Measurements from ENCODE around the gene SHC1. TPM values are rescaled to one million over a fixed set of nuclear protein-coding genes. Genes with fewer than 3 reads are reported as not detected.

The SHC1 gene
- polyA plus RNA-seq, 4 donors = 71.9 to 91.5 (median 80.8) TPM

DNA sequence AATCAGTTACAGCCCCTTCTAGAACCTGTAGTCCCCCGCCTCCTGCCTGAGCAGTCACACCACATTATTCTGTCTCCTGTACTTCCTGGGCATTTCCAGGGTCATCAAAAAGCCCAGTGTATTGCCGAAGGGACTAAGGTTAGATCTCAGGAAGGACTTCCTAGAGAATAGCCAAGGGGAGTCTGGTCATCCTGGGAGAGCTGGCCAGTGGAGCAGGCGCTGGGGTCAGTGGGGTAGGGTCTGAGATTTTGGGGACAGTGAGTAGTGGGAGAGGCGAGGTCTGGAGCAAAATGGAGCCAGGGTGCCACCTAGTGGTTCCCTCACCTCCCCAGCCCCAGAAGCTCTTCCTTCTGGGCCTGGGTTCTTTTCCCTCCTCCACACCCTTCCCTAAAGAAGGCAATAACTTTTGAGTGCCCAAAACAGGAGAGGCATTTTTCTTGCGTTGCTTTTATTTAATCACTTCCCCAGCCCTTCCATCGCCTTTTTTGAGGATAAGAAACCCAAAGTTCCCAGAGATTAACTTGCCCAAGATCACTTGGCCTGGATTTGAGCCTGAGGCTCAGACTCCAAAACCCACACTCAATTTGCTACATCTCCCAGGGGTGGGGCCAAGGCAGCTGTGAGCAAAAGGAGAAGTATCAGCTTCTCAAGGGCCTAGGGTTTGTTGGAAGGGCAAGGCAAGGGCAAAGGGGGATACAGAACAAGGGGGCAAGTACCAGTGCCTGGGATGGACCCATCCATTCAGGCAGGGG lies 26.7 kb downstream of the SHC1 start:
- no peak for DNase-seq (ENCODE audit: low read depth in 4 of 4, low spot score in 2 of 4)

DNA sequence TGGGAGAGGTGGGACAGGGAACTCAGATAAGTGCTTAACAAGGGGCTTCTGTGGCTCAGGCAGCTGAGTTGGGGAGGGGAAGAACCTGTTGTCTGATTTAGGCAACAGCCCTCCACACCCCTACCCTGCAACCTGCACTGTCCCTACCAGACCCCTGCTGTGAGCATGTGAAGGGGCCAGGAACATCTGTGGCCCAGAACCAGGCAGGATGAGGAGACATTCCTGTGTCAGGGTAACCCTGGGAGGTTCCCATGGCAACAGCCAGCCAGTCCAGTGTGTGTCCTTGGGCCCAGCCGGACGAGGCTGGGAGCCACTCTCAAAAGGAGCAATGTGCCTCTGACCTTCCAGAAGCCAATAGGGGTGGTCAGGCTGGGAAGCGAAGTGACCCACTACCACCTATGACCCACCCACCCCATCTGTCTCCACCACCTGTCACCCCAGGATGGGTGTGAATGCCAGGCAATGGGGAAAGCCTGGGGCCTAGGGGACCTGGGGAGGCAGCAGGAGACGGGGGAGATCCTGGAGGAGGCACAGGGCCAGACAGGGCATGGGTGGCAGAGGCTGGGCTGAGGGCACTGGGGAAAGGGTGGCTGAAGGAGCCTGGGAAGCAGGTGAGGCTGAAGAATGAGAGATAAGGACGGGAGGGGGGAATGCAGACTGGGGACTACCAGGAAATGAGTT lies 29.1 kb downstream of the SHC1 start:
- no peak for DNase-seq (ENCODE audit: low read depth in 4 of 4, low spot score in 2 of 4)

GRCh38 chr1:154940651-154941194 lies 29.8 kb downstream of the SHC1 start:
- DNase-seq (ENCODE audit: low read depth in 4 of 4, low spot score in 2 of 4) = no peak

DNA sequence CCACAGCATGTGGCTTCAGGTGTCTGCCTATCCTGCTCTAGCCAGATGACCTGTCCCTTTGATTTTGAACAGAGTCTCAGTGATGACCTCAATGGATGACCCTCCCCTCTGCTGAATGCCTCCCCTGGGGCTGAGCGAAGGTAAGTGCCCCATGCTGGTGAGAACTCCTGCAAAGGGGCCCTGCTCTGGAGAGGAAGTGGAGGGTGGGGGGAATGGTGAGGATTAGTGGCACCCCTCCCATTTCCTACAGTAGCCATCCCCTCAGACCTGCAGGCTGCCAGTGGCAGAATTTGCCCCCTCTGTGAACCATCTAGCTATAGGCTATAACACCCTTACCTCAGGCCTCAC lies 30.4 kb downstream of the SHC1 start:
- no peak for DNase-seq (ENCODE audit: low read depth in 4 of 4, low spot score in 2 of 4)

- no peak for DNase-seq (ENCODE audit: low read depth in 4 of 4, low spot score in 2 of 4)
Observed at GRCh38 chr1:154938604-154939399, 31.7 kb downstream of the SHC1 start.

GRCh38 chr1:154937988-154938386 lies 32.6 kb downstream of the SHC1 start:
- no peak for DNase-seq (ENCODE audit: low read depth in 4 of 4, low spot score in 2 of 4)

DNA sequence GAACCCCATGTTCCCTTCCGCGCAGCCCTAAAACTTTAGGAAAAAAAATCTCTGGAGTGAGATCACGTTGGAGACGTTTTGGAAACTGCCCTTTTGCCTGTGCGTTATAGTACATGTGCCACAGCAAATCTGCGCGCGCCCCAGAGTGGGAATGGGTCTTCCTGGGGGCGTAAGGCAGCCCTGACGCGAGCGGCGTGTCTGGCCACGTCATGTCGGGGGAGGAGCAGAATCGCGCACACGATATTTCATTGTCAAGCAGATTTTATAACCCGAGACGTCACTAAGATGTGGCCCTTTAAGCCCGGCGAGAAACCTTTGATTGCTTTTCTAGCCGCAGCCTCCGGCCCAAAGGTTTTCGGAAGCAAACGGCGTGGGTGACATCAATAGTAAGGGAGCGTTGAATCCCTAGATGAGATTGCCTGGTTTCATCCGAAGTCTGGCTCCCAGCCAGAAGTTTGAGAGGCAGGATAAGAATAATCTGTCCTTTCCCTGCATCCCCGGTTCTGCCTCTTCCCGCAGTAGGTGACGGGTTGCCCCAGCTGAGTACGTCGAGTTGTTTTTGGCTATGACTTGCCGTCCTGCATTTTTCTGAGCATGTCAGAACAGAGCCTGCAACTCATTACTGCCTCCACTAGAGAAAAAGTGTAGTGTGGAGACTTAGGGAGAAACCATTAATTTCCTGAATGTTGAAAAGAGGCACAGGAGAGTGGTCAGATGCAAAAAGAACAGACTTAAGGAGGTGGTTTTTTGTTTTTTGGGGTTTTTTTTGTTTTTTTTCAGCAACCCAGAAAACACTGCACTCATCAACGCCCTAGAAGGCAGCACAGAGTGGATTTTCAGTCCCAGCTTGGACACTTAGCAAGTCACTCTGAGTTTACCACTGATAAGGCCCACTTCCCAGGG lies 33.2 kb downstream of the SHC1 start:
- DNase-seq (ENCODE audit: low read depth in 4 of 4, low spot score in 2 of 4) = peak; percentile 90 to 99 (median 94)

- DNase-seq (ENCODE audit: low read depth in 4 of 4, low spot score in 2 of 4) = peak; percentile 96 to 99 (median 97)
Observed at GRCh38 chr1:154936555-154937084, 33.9 kb downstream of the SHC1 start, which contains the start of gene PMVK. PMVK (minus strand) TSS chr1:154936719; CDS start chr1:154936685, 34 bp downstream.

GRCh38 chr1:154935749-154936554 lies 34.6 kb downstream of the SHC1 start:
- DNase-seq (ENCODE audit: low read depth in 4 of 4, low spot score in 2 of 4) = no peak

GRCh38 chr1:154934358-154934948 lies 36.1 kb downstream of the SHC1 start:
- DNase-seq (ENCODE audit: low read depth in 4 of 4, low spot score in 2 of 4) = no peak

GRCh38 chr1:154931940-154932487 lies 38.5 kb downstream of the SHC1 start:
- no peak for DNase-seq (ENCODE audit: low read depth in 4 of 4, low spot score in 2 of 4)

GRCh38 chr1:154926201-154926600 lies 44.3 kb downstream of the SHC1 start:
- no peak for DNase-seq (ENCODE audit: low read depth in 4 of 4, low spot score in 2 of 4)

DNA sequence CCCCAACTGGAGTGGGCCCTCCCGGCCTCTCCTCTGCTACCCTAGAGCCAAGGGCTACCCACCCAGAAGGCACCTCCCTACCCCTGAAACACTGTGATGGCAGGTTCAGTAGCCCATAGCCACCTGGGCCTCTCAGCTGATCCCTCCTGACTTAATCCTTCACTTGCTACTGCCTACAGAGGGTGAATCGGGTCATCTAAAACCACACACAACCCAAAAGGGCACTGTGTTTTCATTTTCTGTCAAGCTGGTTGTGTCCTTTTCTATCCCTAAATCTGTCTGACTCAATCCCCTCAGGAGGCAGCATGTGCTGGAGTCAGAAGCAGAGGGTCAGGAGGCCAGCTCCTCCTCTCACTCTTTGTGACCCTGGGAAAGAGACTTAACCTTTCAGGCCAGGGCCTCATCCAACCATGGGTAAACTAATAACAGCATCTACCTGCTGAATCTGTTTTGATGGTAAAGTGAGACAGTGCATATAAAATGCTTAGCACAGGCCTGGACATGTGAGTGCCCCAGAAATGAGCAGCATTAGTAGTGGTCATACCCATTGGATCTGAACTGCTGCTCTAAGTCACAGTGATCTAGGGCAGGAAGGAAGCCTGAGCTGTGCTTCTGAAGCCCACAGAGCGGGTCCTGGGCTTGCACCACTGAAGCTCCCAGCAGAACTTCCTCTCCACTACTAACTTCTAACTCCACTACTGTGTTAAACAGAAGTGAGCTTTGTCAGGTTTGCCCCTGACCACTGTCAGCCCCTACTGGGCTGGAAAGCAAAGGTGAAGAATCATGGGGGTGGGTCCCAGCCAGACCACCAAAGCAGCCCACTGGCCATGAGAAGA lies 45.0 kb downstream of the SHC1 start:
- DNase-seq (ENCODE audit: low read depth in 4 of 4, low spot score in 2 of 4) = no peak

DNA sequence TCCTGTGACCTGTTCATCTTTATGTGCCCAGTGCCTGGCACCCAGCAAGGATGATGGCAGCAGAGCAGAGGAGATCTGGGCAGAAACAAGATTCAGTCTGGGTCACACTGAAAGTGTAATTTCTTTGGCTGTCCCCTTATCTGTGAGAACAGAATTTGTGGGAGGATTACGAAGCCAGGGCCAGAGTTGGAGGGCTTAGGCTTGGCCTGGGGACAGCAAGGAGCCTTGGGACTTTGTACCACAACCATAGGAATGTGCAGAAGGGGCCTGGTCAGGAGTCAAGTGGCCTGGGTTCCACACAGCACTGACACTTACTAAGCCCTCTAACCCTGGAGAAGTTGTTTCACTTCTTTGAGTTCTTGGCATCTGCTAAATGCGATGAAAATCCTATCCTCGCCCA lies 46.9 kb downstream of the SHC1 start:
- no peak for DNase-seq (ENCODE audit: low read depth in 4 of 4, low spot score in 2 of 4)

DNA sequence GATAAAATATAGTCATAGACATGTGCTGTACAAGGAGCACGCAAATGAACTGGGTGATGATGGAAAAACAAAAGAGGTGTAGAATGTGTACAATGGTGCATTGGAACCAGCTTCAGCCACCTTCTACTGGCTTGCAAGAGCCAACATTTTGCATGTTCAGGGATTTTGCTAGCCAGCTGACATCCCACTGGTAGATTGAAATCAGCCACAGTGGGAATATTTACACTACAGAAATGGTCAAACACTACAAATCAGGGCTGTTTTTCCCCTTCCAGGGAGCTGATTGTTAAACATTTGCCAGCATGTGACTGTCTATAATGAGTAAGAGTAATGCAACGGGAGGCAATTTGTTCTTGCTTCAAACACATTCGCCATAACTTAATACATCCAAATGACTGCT lies 57.3 kb downstream of the SHC1 start:
- DNase-seq (ENCODE audit: low read depth in 4 of 4, low spot score in 2 of 4) = no peak

DNA sequence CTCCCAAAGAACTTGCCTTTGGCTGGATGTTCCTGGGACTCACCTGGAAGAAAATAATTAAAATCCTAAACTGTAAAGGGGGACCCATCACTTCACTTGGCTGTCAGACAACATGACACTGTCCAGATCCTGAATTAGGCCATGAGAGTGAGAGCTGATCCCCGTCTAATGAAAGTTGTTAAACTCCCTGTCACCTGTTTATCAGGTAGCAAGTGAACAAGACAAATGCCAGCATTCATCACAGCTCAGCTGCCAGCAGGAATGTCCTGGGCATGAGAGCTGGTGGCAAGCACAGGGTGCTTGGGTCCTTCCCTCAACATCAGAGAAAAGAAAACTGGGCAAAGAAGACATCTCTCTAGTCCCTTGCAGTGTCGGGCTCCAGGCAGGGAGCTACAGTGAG lies 57.8 kb downstream of the SHC1 start:
- DNase-seq (ENCODE audit: low read depth in 4 of 4, low spot score in 2 of 4) = no peak

All from left renal cortex interstitium (tissue), 4 donors.